Gastroesophageal sphincter (tissue), 3 donors: ENCODE results near the gene ADAMTS2.

Source experiments
- CTCF ChIP-seq, 4 experiments: fragments of 200-600 bp in 2 of 4; fragments of 450-650 bp in 2 of 4; sonication (generic) in 1 of 4; IDR thresholded peaks; one replicate each; pipeline ENCODE4 v1.5.1; 2017 to 2019; ENCODE audit warnings: antibody characterized with exemption in 4 of 4, mild to moderate bottlenecking in 2 of 4, moderate library complexity in 2 of 4
- EP300 ChIP-seq: sonication (generic); formaldehyde crosslinking; IDR thresholded peaks from one replicate; pipeline ENCODE4 v1.6.1; 2017; ENCODE audit warnings: antibody characterized with exemption, mild to moderate bottlenecking
- POLR2AphosphoS5 ChIP-seq: sonication (generic); formaldehyde crosslinking; IDR thresholded peaks from one replicate; pipeline ENCODE4 v1.6.1; 2017; ENCODE audit warnings: antibody characterized with exemption

GRCh38 chr5:179267671-179268083, 77.6 kb downstream of the ADAMTS2 start:
- no peak for TF ChIP-seq CTCF (IDR thresholded peaks at IDR 0.05)
- TF ChIP-seq EP300: no peak
- no peak for TF ChIP-seq POLR2AphosphoS5
